Measurements from ENCODE around the gene MEAF6. TPM values are rescaled to one million over a fixed set of nuclear protein-coding genes. Genes with fewer than 3 reads are reported as not detected.
A peak's percentile ranks its signal among the peaks of the same experiment; 100 is the strongest.

Gene MEAF6
- total and polyA plus RNA-seq, 2 experiments from 2014 or later = 96.2 to 117 TPM

DNA sequence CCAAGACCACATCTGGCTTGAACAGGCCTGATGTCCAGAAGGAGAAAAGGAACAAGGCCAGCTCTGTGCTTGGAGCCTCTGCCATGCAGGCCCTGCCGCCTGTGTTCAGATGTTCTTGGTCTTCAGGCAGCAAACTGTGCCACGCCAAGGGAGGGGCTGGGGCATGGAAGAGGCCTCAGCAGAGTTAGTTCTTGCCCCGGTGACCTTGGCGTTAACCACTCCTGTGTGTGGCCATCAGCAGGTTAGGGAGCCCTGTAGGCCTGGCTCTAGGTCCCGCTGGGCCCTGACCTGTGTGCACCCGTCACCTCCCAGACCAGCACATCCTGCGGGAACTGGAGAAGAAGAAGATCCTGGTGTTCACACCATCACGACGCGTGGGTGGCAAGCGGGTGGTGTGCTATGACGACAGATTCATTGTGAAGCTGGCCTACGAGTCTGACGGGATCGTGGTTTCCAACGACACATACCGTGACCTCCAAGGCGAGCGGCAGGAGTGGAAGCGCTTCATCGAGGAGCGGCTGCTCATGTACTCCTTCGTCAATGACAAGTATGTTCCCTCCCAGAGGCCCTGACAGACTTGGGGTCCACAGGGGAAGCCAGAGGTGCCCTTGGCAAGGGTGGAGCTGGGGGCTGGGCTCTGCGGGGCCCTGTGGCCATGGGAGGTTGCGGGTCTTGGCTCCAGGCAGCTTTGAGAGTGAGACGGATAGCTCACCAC is 33.1 kb downstream of the MEAF6 start:
- in situ Hi-C loops (cut with MboI) = no loop called here
- no peaks in the 10 kb centered on the region for H4K20me1 ChIP-seq (ENCODE audit: insufficient read depth)
- H3K27ac ChIP-seq = no peak overlapping the region
- H3K79me2 ChIP-seq (ENCODE audit: insufficient read depth) = peaks cover 48% of the 10 kb centered on the region
- no peak overlapping the region for H3K9ac ChIP-seq
- peak; percentile 24 for DNase-seq
- H3F3A ChIP-seq (ENCODE audit: insufficient read depth) = peaks cover 49% of the 10 kb centered on the region
- no peak overlapping the region for H3K4me3 ChIP-seq
- no peak overlapping the region for H2AFZ ChIP-seq
- no peaks in the 10 kb centered on the region for H3K9me3 ChIP-seq (ENCODE audit: low read depth)
- TF ChIP-seq EZH2phosphoT487 (IDR thresholded peaks at IDR 0.05; ENCODE audit: insufficient read depth, low read depth) (no peak), EZH2 (IDR thresholded peaks at IDR 0.05; ENCODE audit: insufficient read depth, poor library complexity, severe bottlenecking) (no peak)
- WGBS, 2 experiments (ENCODE audit: low coverage in 1 of 2, low lambda C conversion rate in 2 of 2, missing lambda C conversion rate in 2 of 2) = 89 to 90% methylated on average over 25 to 26 of the region's 26 CpGs
- H3K4me1 ChIP-seq (ENCODE audit: insufficient read depth) = peaks cover 42% of the 10 kb centered on the region
- no peaks in the 10 kb centered on the region for H3K27me3 ChIP-seq (replicated peaks; ENCODE audit: insufficient read depth)
- H3K4me2 ChIP-seq (ENCODE audit: unreplicated experiment) = no peak overlapping the region
- no peaks in the 10 kb centered on the region for H3K9me2 ChIP-seq (ENCODE audit: insufficient read depth)
- H3K36me3 ChIP-seq (ENCODE audit: low read depth) = 0 out of 2 replicates have a peak, but pooled peaks cover 17% of the 10 kb centered on the region

- Histone ChIP-seq H3K9me2 (ENCODE audit: insufficient read depth) (no peaks in the 10 kb centered on the region), H3K4me2 (ENCODE audit: unreplicated experiment) (no peak overlapping the region), H3K4me1 (ENCODE audit: insufficient read depth) (peaks cover 41% of the 10 kb centered on the region), H3K36me3 (ENCODE audit: low read depth) (0 out of 2 replicates have a peak, but pooled peaks cover 17% of the 10 kb centered on the region), H3K9me3 (ENCODE audit: low read depth) (no peaks in the 10 kb centered on the region), H3K27ac (peak overlapping the region; percentile 98), H3K9ac (peak overlapping the region; percentile 92), H3K79me2 (ENCODE audit: insufficient read depth) (peaks cover 55% of the 10 kb centered on the region), H3K27me3 (replicated peaks; ENCODE audit: insufficient read depth) (no peaks in the 10 kb centered on the region), H3F3A (ENCODE audit: insufficient read depth) (peaks cover 50% of the 10 kb centered on the region), H4K20me1 (ENCODE audit: insufficient read depth) (no peaks in the 10 kb centered on the region), H2AFZ (no peak overlapping the region), H3K4me3 (no peak overlapping the region)
- WGBS, 2 experiments (ENCODE audit: low coverage in 1 of 2, low lambda C conversion rate in 2 of 2, missing lambda C conversion rate in 2 of 2) = 83% methylated on average over 10 of the region's 10 CpGs
- TF ChIP-seq EZH2phosphoT487 (IDR thresholded peaks at IDR 0.05; ENCODE audit: insufficient read depth, low read depth) (no peak), EZH2 (IDR thresholded peaks at IDR 0.05; ENCODE audit: insufficient read depth, poor library complexity, severe bottlenecking) (no peak)
- DNase-seq = no peak
- in situ Hi-C loops (cut with MboI) = no loop called here
Observed at GRCh38 chr1:37480581-37481288, 33.8 kb downstream of the MEAF6 start.

GRCh38 chr1:37480125-37480466 is 34.5 kb downstream of the MEAF6 start:
- Histone ChIP-seq H2AFZ (no peak overlapping the region), H3K9me3 (ENCODE audit: low read depth) (no peaks in the 10 kb centered on the region), H3K27me3 (replicated peaks; ENCODE audit: insufficient read depth) (no peaks in the 10 kb centered on the region), H3K27ac (peak overlapping the region; percentile 98), H3K4me1 (ENCODE audit: insufficient read depth) (peaks cover 44% of the 10 kb centered on the region), H3K4me2 (ENCODE audit: unreplicated experiment) (peak overlapping the region; percentile 96), H3K9ac (peak overlapping the region; percentile 92), H3K79me2 (ENCODE audit: insufficient read depth) (peaks cover 61% of the 10 kb centered on the region), H3F3A (ENCODE audit: insufficient read depth) (peaks cover 47% of the 10 kb centered on the region), H3K4me3 (peak overlapping the region; percentile 87), H4K20me1 (ENCODE audit: insufficient read depth) (no peaks in the 10 kb centered on the region), H3K9me2 (ENCODE audit: insufficient read depth) (no peaks in the 10 kb centered on the region), H3K36me3 (ENCODE audit: low read depth) (0 out of 2 replicates have a peak, but pooled peaks cover 17% of the 10 kb centered on the region)
- TF ChIP-seq EZH2phosphoT487 (IDR thresholded peaks at IDR 0.05; ENCODE audit: insufficient read depth, low read depth) (no peak), EZH2 (IDR thresholded peaks at IDR 0.05; ENCODE audit: insufficient read depth, poor library complexity, severe bottlenecking) (no peak)
- in situ Hi-C loops (cut with MboI) = no loop called here
- no peak for DNase-seq
- 84% methylated on average over 5 of the region's 5 CpGs for WGBS, 2 experiments (ENCODE audit: low coverage in 1 of 2, low lambda C conversion rate in 2 of 2, missing lambda C conversion rate in 2 of 2)

- H3K9me2 ChIP-seq (ENCODE audit: insufficient read depth) = no peaks in the 10 kb centered on the region
- TF ChIP-seq EZH2 (IDR thresholded peaks at IDR 0.05; ENCODE audit: insufficient read depth, poor library complexity, severe bottlenecking) (no peak), EZH2phosphoT487 (IDR thresholded peaks at IDR 0.05; ENCODE audit: insufficient read depth, low read depth) (no peak)
- in situ Hi-C loops (cut with MboI) = no loop called here
- H3F3A ChIP-seq (ENCODE audit: insufficient read depth) = peaks cover 44% of the 10 kb centered on the region
- 0 out of 2 replicates have a peak, but pooled peaks cover 17% of the 10 kb centered on the region for H3K36me3 ChIP-seq (ENCODE audit: low read depth)
- peaks cover 45% of the 10 kb centered on the region for H3K4me1 ChIP-seq (ENCODE audit: insufficient read depth)
- peak overlapping the region; percentile 96 for H3K4me2 ChIP-seq (ENCODE audit: unreplicated experiment)
- 0 out of 2 replicates have a peak overlapping the region, but pooled peaks have one; percentile 16 for H2AFZ ChIP-seq
- no peaks in the 10 kb centered on the region for H4K20me1 ChIP-seq (ENCODE audit: insufficient read depth)
- H3K27ac ChIP-seq = peak overlapping the region; percentile 98
- no peaks in the 10 kb centered on the region for H3K27me3 ChIP-seq (replicated peaks; ENCODE audit: insufficient read depth)
- 18 to 33% methylated on average over 15 to 22 of the region's 22 CpGs for WGBS, 2 experiments (ENCODE audit: low coverage in 1 of 2, low lambda C conversion rate in 2 of 2, missing lambda C conversion rate in 2 of 2)
- peak; percentile 97 for DNase-seq
- peak overlapping the region; percentile 92 for H3K9ac ChIP-seq
- peak overlapping the region; percentile 87 for H3K4me3 ChIP-seq
- H3K79me2 ChIP-seq (ENCODE audit: insufficient read depth) = peaks cover 67% of the 10 kb centered on the region
- H3K9me3 ChIP-seq (ENCODE audit: low read depth) = no peaks in the 10 kb centered on the region
Observed at GRCh38 chr1:37479255-37480124, 35.1 kb downstream of the MEAF6 start.
